RWPE2 (cell line): ENCODE data around the gene GNAI1.

ENCODE experiments used
- ATAC-seq: fragments of 200-7000 bp; cut with Tn5 transposase; 3 replicates; pipeline ENCODE4 v1.9.1; 2021; ENCODE audit warnings: low read depth
- DNase-seq: peaks from one replicate; pipeline ENCODE4 v3.0.0-alpha.2; 2020; ENCODE audit warnings: low spot score
- H3K27ac ChIP-seq: fragments of 450-650 bp; 2 replicates; pipeline ENCODE4 v1.5.1; 2017; ENCODE audit warnings: mild to moderate bottlenecking; ENCODE audit not compliant: poor library complexity, severe bottlenecking
- H3K27me3 ChIP-seq: fragments of 250-450 bp; sonication (Bioruptor Pico); 2 replicates; pipeline ENCODE4 v1.5.1; 2021; ENCODE audit warnings: mild to moderate bottlenecking, moderate library complexity; ENCODE audit not compliant: insufficient read depth, poor library complexity, severe bottlenecking
- H3K36me3 ChIP-seq: fragments of 250-450 bp; sonication (Bioruptor Pico); 2 replicates; pipeline ENCODE4 v1.5.1; 2020; ENCODE audit warnings: low read depth, mild to moderate bottlenecking, moderate library complexity
- H3K4me1 ChIP-seq: fragments of 250-450 bp; sonication (Bioruptor Pico); 2 replicates; pipeline ENCODE4 v1.5.1; 2021; ENCODE audit warnings: mild to moderate bottlenecking, moderate library complexity; ENCODE audit not compliant: insufficient read depth, poor library complexity, severe bottlenecking
- H3K4me3 ChIP-seq: fragments of 250-450 bp; sonication (Bioruptor Pico); 2 replicates; pipeline ENCODE4 v1.5.1; 2021; ENCODE audit warnings: mild to moderate bottlenecking, moderate library complexity; ENCODE audit not compliant: severe bottlenecking
- H3K9me3 ChIP-seq: fragments of 250-450 bp; sonication (Bioruptor Pico); 2 replicates; pipeline ENCODE4 v1.5.1; 2021; ENCODE audit warnings: mild to moderate bottlenecking, moderate library complexity; ENCODE audit not compliant: severe bottlenecking
- CTCF ChIP-seq: fragments of 450-650 bp; IDR thresholded peaks from one replicate; pipeline ENCODE4 v1.5.1; 2017; ENCODE audit warnings: mild to moderate bottlenecking, moderate library complexity; ENCODE audit not compliant: poor library complexity, severe bottlenecking

The GNAI1 gene

GRCh38 chr7:80236681-80237080 is 102.0 kb downstream of the GNAI1 start:
- H3K4me1 ChIP-seq = peaks cover 12% of the 10 kb centered on the region
- no peak for TF ChIP-seq CTCF
- H3K9me3 ChIP-seq = no peaks in the 10 kb centered on the region
- no peaks in the 10 kb centered on the region for H3K27me3 ChIP-seq
- H3K27ac ChIP-seq = no peak overlapping the region
- no peaks in the 10 kb centered on the region for H3K36me3 ChIP-seq
- ATAC-seq (no peak), DNase-seq (no peak)
- H3K4me3 ChIP-seq = no peak overlapping the region

GRCh38 chr7:80240265-80241025 is 105.8 kb downstream of the GNAI1 start:
- no peaks in the 10 kb centered on the region for H3K9me3 ChIP-seq
- H3K36me3 ChIP-seq = no peaks in the 10 kb centered on the region
- ATAC-seq = no peak
- no peaks in the 10 kb centered on the region for H3K27me3 ChIP-seq
- peaks cover 4% of the 10 kb centered on the region for H3K4me1 ChIP-seq
- H3K4me3 ChIP-seq = no peak overlapping the region
- H3K27ac ChIP-seq = no peak overlapping the region
- no peak for TF ChIP-seq CTCF
- DNase-seq = no peak

GRCh38 chr7:80241671-80242070 is 107.0 kb downstream of the GNAI1 start:
- no peak overlapping the region for H3K4me3 ChIP-seq
- H3K9me3 ChIP-seq = no peaks in the 10 kb centered on the region
- no peak overlapping the region for H3K27ac ChIP-seq
- no peaks in the 10 kb centered on the region for H3K36me3 ChIP-seq
- H3K27me3 ChIP-seq = no peaks in the 10 kb centered on the region
- TF ChIP-seq CTCF = no peak
- H3K4me1 ChIP-seq = peaks cover 4% of the 10 kb centered on the region
- ATAC-seq = no peak
- DNase-seq = no peak

GRCh38 chr7:80243425-80243824 is 108.8 kb downstream of the GNAI1 start:
- Histone ChIP-seq H3K4me1 (peaks cover 4% of the 10 kb centered on the region), H3K27me3 (no peaks in the 10 kb centered on the region), H3K27ac (no peak overlapping the region), H3K4me3 (no peak overlapping the region), H3K36me3 (no peaks in the 10 kb centered on the region), H3K9me3 (no peaks in the 10 kb centered on the region)
- TF ChIP-seq CTCF = no peak
- DNase-seq (no peak), ATAC-seq (no peak)

- Histone ChIP-seq H3K27ac (no peak overlapping the region), H3K4me3 (no peak overlapping the region), H3K9me3 (no peaks in the 10 kb centered on the region), H3K4me1 (peaks cover 4% of the 10 kb centered on the region), H3K36me3 (no peaks in the 10 kb centered on the region), H3K27me3 (no peaks in the 10 kb centered on the region)
- DNase-seq (no peak), ATAC-seq (no peak)
- no peak for TF ChIP-seq CTCF
These were observed 109.7 kb downstream of the GNAI1 start for GRCh38 chr7:80244206-80244916.
